Measurements from ENCODE around the gene MAML3.

DNA sequence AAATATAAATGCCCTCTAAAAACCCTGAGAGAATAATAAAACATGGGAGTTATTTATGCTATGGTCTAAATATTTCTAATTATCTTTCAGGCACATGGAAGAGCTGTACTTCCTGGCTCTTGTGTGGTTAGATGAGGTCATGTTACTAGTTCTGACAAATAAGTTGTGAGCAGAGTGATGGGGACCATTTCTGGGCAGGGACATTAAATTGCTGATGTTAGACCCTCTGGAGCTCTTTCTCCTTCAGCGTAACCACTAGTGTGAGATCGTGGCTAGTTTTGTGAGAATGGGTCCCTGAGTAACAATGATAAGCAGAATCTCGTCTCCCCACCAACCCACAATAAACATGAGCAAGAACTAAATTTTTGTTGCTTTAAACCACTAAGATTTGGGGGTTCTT, 108.0 kb downstream of the MAML3 start:
- TF ChIP-seq, protein P1, sequence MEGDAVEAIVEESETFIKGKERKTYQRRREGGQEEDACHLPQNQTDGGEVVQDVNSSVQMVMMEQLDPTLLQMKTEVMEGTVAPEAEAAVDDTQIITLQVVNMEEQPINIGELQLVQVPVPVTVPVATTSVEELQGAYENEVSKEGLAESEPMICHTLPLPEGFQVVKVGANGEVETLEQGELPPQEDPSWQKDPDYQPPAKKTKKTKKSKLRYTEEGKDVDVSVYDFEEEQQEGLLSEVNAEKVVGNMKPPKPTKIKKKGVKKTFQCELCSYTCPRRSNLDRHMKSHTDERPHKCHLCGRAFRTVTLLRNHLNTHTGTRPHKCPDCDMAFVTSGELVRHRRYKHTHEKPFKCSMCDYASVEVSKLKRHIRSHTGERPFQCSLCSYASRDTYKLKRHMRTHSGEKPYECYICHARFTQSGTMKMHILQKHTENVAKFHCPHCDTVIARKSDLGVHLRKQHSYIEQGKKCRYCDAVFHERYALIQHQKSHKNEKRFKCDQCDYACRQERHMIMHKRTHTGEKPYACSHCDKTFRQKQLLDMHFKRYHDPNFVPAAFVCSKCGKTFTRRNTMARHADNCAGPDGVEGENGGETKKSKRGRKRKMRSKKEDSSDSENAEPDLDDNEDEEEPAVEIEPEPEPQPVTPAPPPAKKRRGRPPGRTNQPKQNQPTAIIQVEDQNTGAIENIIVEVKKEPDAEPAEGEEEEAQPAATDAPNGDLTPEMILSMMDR (IDR thresholded peaks at IDR 0.05) = no peak
- TF ChIP-seq POLR2A (IDR thresholded peaks at IDR 0.05) = no peak
- TF ChIP-seq POLR2AphosphoS5 (IDR thresholded peaks at IDR 0.05) = no peak

Measured in upper lobe of left lung (tissue), 4 donors.